ENCODE results near the gene WSCD2. TPM values are rescaled to one million over a fixed set of nuclear protein-coding genes. Genes with fewer than 3 reads are reported as not detected.

The WSCD2 gene
- polyA plus RNA-seq, 1 donor from 2014 or later: 5.8 TPM

DNA sequence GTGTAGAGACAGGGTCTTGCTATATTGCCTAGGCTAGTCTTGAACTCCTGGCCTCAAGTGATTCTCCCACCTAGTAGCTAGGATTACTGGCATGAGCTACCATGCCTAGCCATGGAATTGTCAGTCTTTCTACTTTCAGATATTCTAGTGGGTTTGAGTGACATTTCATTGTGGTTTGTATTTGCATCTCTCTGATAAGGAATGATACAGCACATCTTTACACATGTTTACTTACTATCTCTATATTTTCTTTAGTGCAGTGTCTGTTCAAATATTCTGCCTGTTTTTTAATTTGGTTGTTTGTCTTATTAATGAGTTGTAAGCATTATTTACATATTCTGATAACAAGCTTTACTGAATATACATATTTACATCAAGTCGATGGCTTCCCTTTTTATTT, 136.4 kb downstream of the WSCD2 start:
- Histone ChIP-seq H3K9ac (ENCODE audit: low read length) (no peak overlapping the region), H3F3A (ENCODE audit: insufficient read depth, low read length, poor library complexity, severe bottlenecking) (no peaks in the 10 kb centered on the region), H3K27me3 (ENCODE audit: insufficient read depth, low read depth, low read length) (no peaks in the 10 kb centered on the region), H3K36me3 (ENCODE audit: insufficient read depth, low read length) (no peaks in the 10 kb centered on the region), H4K20me1 (ENCODE audit: insufficient read depth) (no peaks in the 10 kb centered on the region), H3K79me2 (replicated peaks; ENCODE audit: insufficient read depth, low read length) (no peaks in the 10 kb centered on the region), H3K9me2 (ENCODE audit: insufficient read depth, low read length) (no peaks in the 10 kb centered on the region), H3K4me2 (ENCODE audit: low read length) (no peak overlapping the region), H3K9me3 (ENCODE audit: low read length) (no peaks in the 10 kb centered on the region), H3K4me3 (ENCODE audit: low read length) (no peak overlapping the region), H3K27ac (ENCODE audit: low read length) (no peak overlapping the region), H2AFZ (ENCODE audit: low read depth, low read length) (no peak overlapping the region)
- TF ChIP-seq MXI1 (conservative IDR thresholded peaks at IDR 0.05; ENCODE audit: poor library complexity, severe bottlenecking) (no peak), EP300 (conservative IDR thresholded peaks at IDR 0.05; ENCODE audit: poor library complexity, severe bottlenecking) (no peak), SMC3 (conservative IDR thresholded peaks at IDR 0.05; ENCODE audit: poor library complexity) (no peak), TAF1 (IDR thresholded peaks at IDR 0.05; ENCODE audit: low read depth) (no peak), RAD21 (conservative IDR thresholded peaks at IDR 0.05) (no peak), EZH2 (IDR thresholded peaks at IDR 0.05; ENCODE audit: borderline replicate concordance, insufficient read depth, low read length, poor library complexity, severe bottlenecking) (no peak), POLR2AphosphoS5 (IDR thresholded peaks at IDR 0.05) (no peak)
- TF ChIP-seq, protein P1, sequence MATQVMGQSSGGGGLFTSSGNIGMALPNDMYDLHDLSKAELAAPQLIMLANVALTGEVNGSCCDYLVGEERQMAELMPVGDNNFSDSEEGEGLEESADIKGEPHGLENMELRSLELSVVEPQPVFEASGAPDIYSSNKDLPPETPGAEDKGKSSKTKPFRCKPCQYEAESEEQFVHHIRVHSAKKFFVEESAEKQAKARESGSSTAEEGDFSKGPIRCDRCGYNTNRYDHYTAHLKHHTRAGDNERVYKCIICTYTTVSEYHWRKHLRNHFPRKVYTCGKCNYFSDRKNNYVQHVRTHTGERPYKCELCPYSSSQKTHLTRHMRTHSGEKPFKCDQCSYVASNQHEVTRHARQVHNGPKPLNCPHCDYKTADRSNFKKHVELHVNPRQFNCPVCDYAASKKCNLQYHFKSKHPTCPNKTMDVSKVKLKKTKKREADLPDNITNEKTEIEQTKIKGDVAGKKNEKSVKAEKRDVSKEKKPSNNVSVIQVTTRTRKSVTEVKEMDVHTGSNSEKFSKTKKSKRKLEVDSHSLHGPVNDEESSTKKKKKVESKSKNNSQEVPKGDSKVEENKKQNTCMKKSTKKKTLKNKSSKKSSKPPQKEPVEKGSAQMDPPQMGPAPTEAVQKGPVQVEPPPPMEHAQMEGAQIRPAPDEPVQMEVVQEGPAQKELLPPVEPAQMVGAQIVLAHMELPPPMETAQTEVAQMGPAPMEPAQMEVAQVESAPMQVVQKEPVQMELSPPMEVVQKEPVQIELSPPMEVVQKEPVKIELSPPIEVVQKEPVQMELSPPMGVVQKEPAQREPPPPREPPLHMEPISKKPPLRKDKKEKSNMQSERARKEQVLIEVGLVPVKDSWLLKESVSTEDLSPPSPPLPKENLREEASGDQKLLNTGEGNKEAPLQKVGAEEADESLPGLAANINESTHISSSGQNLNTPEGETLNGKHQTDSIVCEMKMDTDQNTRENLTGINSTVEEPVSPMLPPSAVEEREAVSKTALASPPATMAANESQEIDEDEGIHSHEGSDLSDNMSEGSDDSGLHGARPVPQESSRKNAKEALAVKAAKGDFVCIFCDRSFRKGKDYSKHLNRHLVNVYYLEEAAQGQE (IDR thresholded peaks at IDR 0.05; ENCODE audit: borderline replicate concordance): no peak
- TF ChIP-seq, protein P2, sequence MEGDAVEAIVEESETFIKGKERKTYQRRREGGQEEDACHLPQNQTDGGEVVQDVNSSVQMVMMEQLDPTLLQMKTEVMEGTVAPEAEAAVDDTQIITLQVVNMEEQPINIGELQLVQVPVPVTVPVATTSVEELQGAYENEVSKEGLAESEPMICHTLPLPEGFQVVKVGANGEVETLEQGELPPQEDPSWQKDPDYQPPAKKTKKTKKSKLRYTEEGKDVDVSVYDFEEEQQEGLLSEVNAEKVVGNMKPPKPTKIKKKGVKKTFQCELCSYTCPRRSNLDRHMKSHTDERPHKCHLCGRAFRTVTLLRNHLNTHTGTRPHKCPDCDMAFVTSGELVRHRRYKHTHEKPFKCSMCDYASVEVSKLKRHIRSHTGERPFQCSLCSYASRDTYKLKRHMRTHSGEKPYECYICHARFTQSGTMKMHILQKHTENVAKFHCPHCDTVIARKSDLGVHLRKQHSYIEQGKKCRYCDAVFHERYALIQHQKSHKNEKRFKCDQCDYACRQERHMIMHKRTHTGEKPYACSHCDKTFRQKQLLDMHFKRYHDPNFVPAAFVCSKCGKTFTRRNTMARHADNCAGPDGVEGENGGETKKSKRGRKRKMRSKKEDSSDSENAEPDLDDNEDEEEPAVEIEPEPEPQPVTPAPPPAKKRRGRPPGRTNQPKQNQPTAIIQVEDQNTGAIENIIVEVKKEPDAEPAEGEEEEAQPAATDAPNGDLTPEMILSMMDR (IDR thresholded peaks at IDR 0.05; ENCODE audit: poor library complexity, severe bottlenecking): no peak

DNA sequence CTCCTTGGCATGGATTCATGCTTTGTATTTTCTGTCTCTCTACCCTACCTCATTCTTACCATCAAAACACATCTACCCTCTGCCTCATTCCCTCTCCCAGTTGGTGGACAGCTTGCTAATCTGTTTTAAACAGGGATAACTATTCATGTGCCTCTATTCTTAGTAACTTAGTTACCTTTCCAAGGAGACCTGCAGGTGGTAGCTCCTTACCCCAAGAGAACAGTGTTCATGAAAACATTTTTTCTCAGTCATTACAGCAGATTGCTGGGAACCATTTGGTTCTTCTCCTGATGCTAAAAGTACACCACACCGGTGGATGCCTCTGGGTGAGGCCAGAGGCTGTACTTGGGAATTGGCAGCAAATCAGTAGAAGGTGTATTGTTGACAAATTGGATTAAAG, 137.0 kb downstream of the WSCD2 start:
- no peak overlapping the region for H2AFZ ChIP-seq (ENCODE audit: low read depth, low read length)
- H4K20me1 ChIP-seq (ENCODE audit: insufficient read depth): no peaks in the 10 kb centered on the region
- H3K36me3 ChIP-seq (ENCODE audit: insufficient read depth, low read length): no peaks in the 10 kb centered on the region
- H3K27me3 ChIP-seq (ENCODE audit: insufficient read depth, low read depth, low read length): no peaks in the 10 kb centered on the region
- H3K9me3 ChIP-seq (ENCODE audit: low read length): no peaks in the 10 kb centered on the region
- TF ChIP-seq POLR2AphosphoS5 (IDR thresholded peaks at IDR 0.05): no peak
- no peak for TF ChIP-seq RAD21 (conservative IDR thresholded peaks at IDR 0.05)
- TF ChIP-seq, protein P2 (IDR thresholded peaks at IDR 0.05; ENCODE audit: poor library complexity, severe bottlenecking): no peak
- TF ChIP-seq TAF1 (IDR thresholded peaks at IDR 0.05; ENCODE audit: low read depth): no peak
- TF ChIP-seq SMC3 (conservative IDR thresholded peaks at IDR 0.05; ENCODE audit: poor library complexity): no peak
- TF ChIP-seq, protein P1 (IDR thresholded peaks at IDR 0.05; ENCODE audit: borderline replicate concordance): no peak
- no peak for TF ChIP-seq MXI1 (conservative IDR thresholded peaks at IDR 0.05; ENCODE audit: poor library complexity, severe bottlenecking)
- no peak for TF ChIP-seq EZH2 (IDR thresholded peaks at IDR 0.05; ENCODE audit: borderline replicate concordance, insufficient read depth, low read length, poor library complexity, severe bottlenecking)
- TF ChIP-seq EP300 (conservative IDR thresholded peaks at IDR 0.05; ENCODE audit: poor library complexity, severe bottlenecking): no peak
- no peak overlapping the region for H3K27ac ChIP-seq (ENCODE audit: low read length)
- H3K4me3 ChIP-seq (ENCODE audit: low read length): no peak overlapping the region
- no peaks in the 10 kb centered on the region for H3K9me2 ChIP-seq (ENCODE audit: insufficient read depth, low read length)
- H3K79me2 ChIP-seq (replicated peaks; ENCODE audit: insufficient read depth, low read length): no peaks in the 10 kb centered on the region
- no peak overlapping the region for H3K9ac ChIP-seq (ENCODE audit: low read length)
- no peak overlapping the region for H3K4me2 ChIP-seq (ENCODE audit: low read length)
- H3F3A ChIP-seq (ENCODE audit: insufficient read depth, low read length, poor library complexity, severe bottlenecking): no peaks in the 10 kb centered on the region

Data from neural cell (in vitro differentiated cells).